SH-SY5Y (cell line): ENCODE data around the gene MIER2.

ENCODE experiments used
- GATA2 ChIP-seq: IDR thresholded peaks from 2 replicates; pipeline ENCODE4 v1.6.1; 2011; ENCODE audit warnings: mild to moderate bottlenecking, low read depth, low read length
- GATA3 ChIP-seq: IDR thresholded peaks from 2 replicates; pipeline ENCODE4 v1.6.1; 2011; ENCODE audit warnings: low read depth, mild to moderate bottlenecking, low read length, moderate library complexity

MIER2 gene

GRCh38 chr19:294341-294945 lies 50.2 kb downstream of the MIER2 start:
- TF ChIP-seq GATA2, result no peak
- TF ChIP-seq GATA3, result no peak

- no peak for TF ChIP-seq GATA3
- no peak for TF ChIP-seq GATA2
These were observed 51.0 kb downstream of the MIER2 start for GRCh38 chr19:293436-294110.

GRCh38 chr19:292951-293350 lies 51.6 kb downstream of the MIER2 start:
- TF ChIP-seq GATA3, result no peak
- TF ChIP-seq GATA2, result no peak

GRCh38 chr19:292281-292884 lies 52.2 kb downstream of the MIER2 start:
- no peak for TF ChIP-seq GATA2
- TF ChIP-seq GATA3, result no peak

GRCh38 chr19:291561-292280 lies 52.9 kb downstream of the MIER2 start:
- TF ChIP-seq GATA2, result no peak
- no peak for TF ChIP-seq GATA3

- TF ChIP-seq GATA3 (no peak), GATA2 (no peak)
These were observed 53.5 kb downstream of the MIER2 start, which contains the start of gene PLPP2 for GRCh38 chr19:291006-291521. PLPP2 (minus strand) TSS chr19:291403; CDS start chr19:291336, 67 bp downstream.

GRCh38 chr19:290372-291005 lies 54.1 kb downstream of the MIER2 start:
- TF ChIP-seq GATA2 (no peak), GATA3 (no peak)

- TF ChIP-seq GATA3, result no peak
- no peak for TF ChIP-seq GATA2
These were observed 54.8 kb downstream of the MIER2 start for GRCh38 chr19:289651-290371.

GRCh38 chr19:288911-289310 lies 55.7 kb downstream of the MIER2 start:
- TF ChIP-seq GATA3 (no peak), GATA2 (no peak)

GRCh38 chr19:287381-287871 lies 57.2 kb downstream of the MIER2 start:
- TF ChIP-seq GATA3 (no peak), GATA2 (no peak)

- no peak for TF ChIP-seq GATA2
- no peak for TF ChIP-seq GATA3
These were observed 61.2 kb downstream of the MIER2 start for GRCh38 chr19:283395-283794.

GRCh38 chr19:282501-282900 lies 62.1 kb downstream of the MIER2 start:
- TF ChIP-seq GATA3, result no peak
- no peak for TF ChIP-seq GATA2

- TF ChIP-seq GATA3 (no peak), GATA2 (no peak)
These were observed 62.6 kb downstream of the MIER2 start for GRCh38 chr19:281992-282391.
